GM12878 (cell line): ENCODE measurements around the gene TMEM259. TPM values are rescaled to one million over a fixed set of nuclear protein-coding genes. Genes with fewer than 3 reads are reported as not detected.

Experiments used
- ATAC-seq: fragments of 200-7000 bp; cut with Tn5 transposase; 3 replicates; pipeline ENCODE4 v1.9.1; 2020; ENCODE audit warnings: mild to moderate bottlenecking, moderate library complexity
- BruUV-seq: library from RNA; stranded (reverse); fragments of 400-500 nt; replicated peaks from 2 replicates; lab custom pipeline; 2021; lab: Mats Ljungman, UMichigan
- CTCF ChIA-PET: fragments of 300-600 bp; sonication (Branson Sonifier 250); formaldehyde crosslinking; extraction: SDS; loops from one replicate; lab custom pipeline; 2021; ENCODE audit warnings: inconsistent platforms; lab: Yijun Ruan, JAX
- POLR2A ChIA-PET: fragments of 350-600 bp; formaldehyde crosslinking; extraction: SDS; loops from one replicate; lab custom pipeline; 2021; ENCODE audit warnings: inconsistent platforms; lab: Charles Lee
- RAD21 ChIA-PET: fragments of 300-600 bp; sonication (Branson Sonifier 250); formaldehyde crosslinking; loops from one replicate; lab custom pipeline; 2023; ENCODE audit warnings: antibody characterized with exemption; ENCODE audit not compliant: unreplicated experiment; lab: Charles Lee
- SMC1A ChIA-PET: fragments of 300-600 bp; sonication (Branson Sonifier 250); formaldehyde crosslinking; loops from one replicate; lab custom pipeline; 2023; ENCODE audit not compliant: unreplicated experiment, uncharacterized antibody; lab: Charles Lee
- DNase-seq: peaks from one replicate; pipeline ENCODE4 v3.0.0-alpha.2; 2011; ENCODE audit warnings: low read depth, low spot score
- FAIRE-seq: peaks from 3 replicates; lab custom pipeline; 2011; peaks lifted over from hg19 to GRCh38; lab: Jason Lieb, UNC
- H2AFZ ChIP-seq: 2 replicates; pipeline ENCODE4 v1.6.0; 2011; ENCODE audit warnings: low read depth, low read length, control low read depth; ENCODE audit not compliant: control insufficient read depth
- H3K27ac ChIP-seq: 2 replicates; pipeline ENCODE4 v1.5.1; 2011; ENCODE audit warnings: control low read depth; ENCODE audit not compliant: control insufficient read depth, insufficient read depth
- H3K27me3 ChIP-seq, 2 experiments: replicated peaks in 1 of 2; 2 replicates each; pipeline versions ENCODE4 v1.6.0 to v1.6.1; 2011; ENCODE audit warnings: low read length in 1 of 2; ENCODE audit not compliant: control insufficient read depth in 2 of 2, insufficient read depth in 2 of 2
- H3K36me3 ChIP-seq, 2 experiments: 2 replicates each; pipeline ENCODE4 v1.5.1; 2011; ENCODE audit warnings: low read length in 1 of 2; ENCODE audit not compliant: control insufficient read depth in 2 of 2, insufficient read depth in 2 of 2
- H3K4me1 ChIP-seq: 2 replicates; pipeline ENCODE4 v1.6.1; 2011; ENCODE audit warnings: mild to moderate bottlenecking, low read length, moderate library complexity, mixed read lengths; ENCODE audit not compliant: control insufficient read depth, insufficient read depth
- H3K4me2 ChIP-seq: 2 replicates; pipeline ENCODE4 v1.6.0; 2011; ENCODE audit warnings: control low read depth; ENCODE audit not compliant: control insufficient read depth, insufficient read depth
- H3K4me3 ChIP-seq: fragments of 200-600 bp; sonication (generic); 2 replicates; pipeline ENCODE4 v1.5.1; 2016
- H3K79me2 ChIP-seq: 2 replicates; pipeline ENCODE4 v1.6.0; 2011; ENCODE audit warnings: low read length; ENCODE audit not compliant: control insufficient read depth, insufficient read depth
- H3K9ac ChIP-seq: 2 replicates; pipeline ENCODE4 v1.8.0; 2011; ENCODE audit warnings: low read length, control low read depth, mixed read lengths; ENCODE audit not compliant: control insufficient read depth, insufficient read depth
- H3K9me3 ChIP-seq: replicated peaks from 3 replicates; pipeline ENCODE4 v1.5.1; 2011; ENCODE audit warnings: mild to moderate bottlenecking, low read length; ENCODE audit not compliant: control insufficient read depth, insufficient read depth
- H4K20me1 ChIP-seq: 2 replicates; pipeline ENCODE4 v1.6.0; 2011; ENCODE audit not compliant: control insufficient read depth, insufficient read depth
- ATF2 ChIP-seq: IDR thresholded peaks from 2 replicates; pipeline ENCODE4 v1.6.1; 2012; ENCODE audit warnings: low read length, inconsistent platforms
- ELK1 ChIP-seq: IDR thresholded peaks from 2 replicates; pipeline ENCODE4 v1.6.1; 2012; ENCODE audit warnings: low read depth, low read length, improper control_type of control experiment
- EZH2 ChIP-seq: IDR thresholded peaks from 2 replicates; pipeline ENCODE4 v1.6.1; 2012; ENCODE audit warnings: low read depth, mild to moderate bottlenecking, control low read depth, inconsistent platforms, low read length, borderline replicate concordance; ENCODE audit not compliant: control insufficient read depth
- GABPA ChIP-seq: IDR thresholded peaks from 2 replicates; pipeline ENCODE4 v1.6.1; 2014; ENCODE audit warnings: antibody characterized with exemption, low read depth, mild to moderate bottlenecking, inconsistent platforms
- KDM1A ChIP-seq: fragments of 200-600 bp; sonication (generic); IDR thresholded peaks from 2 replicates; pipeline ENCODE4 v1.6.1; 2016; ENCODE audit warnings: borderline replicate concordance
- PKNOX1 ChIP-seq: fragments of 450-650 bp; IDR thresholded peaks from 2 replicates; pipeline ENCODE4 v1.6.1; 2016; ENCODE audit warnings: mild to moderate bottlenecking
- POLR2A ChIP-seq: IDR thresholded peaks from 2 replicates; pipeline ENCODE4 v1.6.1; 2011; ENCODE audit warnings: low read depth, mild to moderate bottlenecking, low read length
- SP1 ChIP-seq: IDR thresholded peaks from one replicate; pipeline ENCODE4 v1.6.1; 2011; ENCODE audit warnings: low read depth, low read length
- WGBS: methylation state at CpG from one replicate; pipeline ENCODE4 v1.1.6; 2016; ENCODE audit warnings: low lambda C conversion rate; ENCODE audit not compliant: insufficient replicate concordance, insufficient coverage; ENCODE audit errors: missing lambda C conversion rate; 5-methylcytosine and 5-hydroxymethylcytosine counted together
- in situ Hi-C: fragments of 300-500 bp; cut with MboI; formaldehyde crosslinking; loops from 9 replicates; pipeline ENCODE4 v1.14.3; 2018; ENCODE audit warnings: mixed read lengths
- intact Hi-C: fragments of 100-400 bp; cut with micrococcal nuclease; formaldehyde crosslinking; loops from one replicate; pipeline ENCODE4 v1.14.2; 2022; ENCODE audit not compliant: unreplicated experiment
- polyA plus RNA-seq, 11 experiments: library from polyadenylated mRNA; depleted of rRNA in 4 of 11; unstranded in 6 of 11; stranded (reverse) in 5 of 11; fragments of >200 nt; fragmentation: Nextera tagmentation in 4 of 11; fragmentation: Illumina TruSeq in 1 of 11; extraction: Ambion mirVana in 4 of 11; extraction: Trizol in 1 of 11; gene quantifications; 1 replicate in 1 of 11; 2 replicates in 10 of 11; pipeline versions ENCODE4 v1.2.1 to v1.2.3, GENCODE V29; 2011 to 2016; ENCODE audit warnings: inconsistent platforms in 2 of 11, missing spikeins in 2 of 11, low read depth in 1 of 11
- total RNA-seq, 4 experiments: library from RNA; depleted of rRNA in 3 of 4; stranded (reverse); fragments of >200 nt in 3 of 4; fragmentation: Illumina TruSeq in 1 of 4; extraction: Trizol in 1 of 4; gene quantifications; 2 replicates each; pipeline versions ENCODE4 v1.2.1 to v1.2.3, GENCODE V29; 2013 to 2021

The TMEM259 gene
- total and polyA plus RNA-seq, 10 of the 15 experiments (the other 5 are each of a cell fraction or from before 2014, with no cell fraction given), result 0.43 to 184 (median 62.0) TPM

GRCh38 chr19:1063030-1063908 lies 42.3 kb upstream of the TMEM259 start:
- Histone ChIP-seq H3K27me3 (no peaks in the 10 kb centered on the region), H3K9ac (no peak overlapping the region), H3K4me1 (peaks cover 14% of the 10 kb centered on the region), H3K36me3 (no peaks in the 10 kb centered on the region), H3K79me2 (peaks cover 10% of the 10 kb centered on the region), H3K27ac (no peak overlapping the region), H4K20me1 (no peaks in the 10 kb centered on the region), H3K4me2 (no peak overlapping the region), H3K9me3 (no peaks in the 10 kb centered on the region), H2AFZ (no peak overlapping the region), H3K4me3 (no peak overlapping the region)
- ChIA-PET POLR2A (interaction anchor here (0.7 to 2.8 kb wide), 2 partner anchors 34 to 144 kb away, joined by 4 to 12 read pairs; no protein-coding TSS in a partner anchor), RAD21 (no interaction called here), CTCF (no interaction called here), SMC1A (no interaction called here)
- TF ChIP-seq ATF2 (no peak), ELK1 (no peak), EZH2 (no peak), PKNOX1 (0 out of 2 replicates have a peak, but pooled peaks have one; percentile 14), KDM1A (no peak), GABPA (no peak), POLR2A (0 out of 2 replicates have a peak, but pooled peaks have one; percentile 10), SP1 (peak; percentile 59)
- BruUV-seq, result no TSS peak
- DNase-seq (no peak), ATAC-seq (no peak), FAIRE-seq (peak; percentile 71)
- WGBS, result 88% methylated on average over 36 of the region's 37 CpGs
- intact Hi-C loops (loop anchor here (2.0 kb wide), 1 partner anchor 22 kb away; the partner anchor contains the start of gene ABCA7), in situ Hi-C loops (no loop called here)
